Measurements from ENCODE around the gene RNF225.

GRCh38 chr19:58382997-58383603, 12.4 kb upstream of the RNF225 start:
- TF ChIP-seq CTCF (IDR thresholded peaks at IDR 0.05; ENCODE audit: low read depth, low read length, poor library complexity, severe bottlenecking) = no peak
- no peak for TF ChIP-seq EZH2phosphoT487 (IDR thresholded peaks at IDR 0.05; ENCODE audit: borderline replicate concordance, low read length)
